ENCODE data around the gene UNC50. TPM values are rescaled to one million over a fixed set of nuclear protein-coding genes. Genes with fewer than 3 reads are reported as not detected.

Gene UNC50
- total RNA-seq, 6 donors from 2014 or later, result 28.3 to 65.2 (median 44.6) TPM

DNA sequence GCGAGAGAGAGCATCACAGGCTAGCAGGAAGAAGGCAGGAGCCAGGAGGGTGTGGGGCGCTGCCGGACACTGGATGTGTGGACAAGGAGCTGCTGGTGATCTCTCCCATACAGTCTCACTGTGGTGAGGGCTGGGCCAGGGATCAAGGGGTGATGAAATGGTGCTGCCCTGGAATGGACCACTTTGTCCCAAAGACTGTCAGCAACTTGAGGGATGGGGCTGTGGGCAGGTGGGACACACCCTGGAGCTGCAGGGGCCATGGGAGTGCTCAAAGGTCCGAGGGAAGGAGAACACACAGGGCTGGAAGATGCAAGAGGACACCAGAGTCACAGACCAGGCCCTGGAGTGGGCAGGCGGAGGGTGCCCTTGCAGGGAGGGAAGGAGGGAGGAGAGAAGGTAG, 38.0 kb upstream of the UNC50 start:
- no peak for ATAC-seq (ENCODE audit: low FRiP score in 2 of 2)
- no peak overlapping the region for H3K4me3 ChIP-seq

GRCh38 chr2:98571121-98571701, 37.2 kb upstream of the UNC50 start:
- no peak overlapping the region for H3K27ac ChIP-seq
- no peaks in the 10 kb centered on the region for H3K27me3 ChIP-seq
- no peak overlapping the region for H3K4me3 ChIP-seq
- H3K36me3 ChIP-seq, result peaks cover 9 to 89% (median 64%) of the 10 kb centered on the region in 4 donors
- 91 to 97% methylated on average over 11 to 13 of the region's 13 CpGs for WGBS, 2 donors
- H3K9me3 ChIP-seq, result no peaks in the 10 kb centered on the region
- H3K4me1 ChIP-seq, result no peaks in the 10 kb centered on the region
- TF ChIP-seq, protein P1, sequence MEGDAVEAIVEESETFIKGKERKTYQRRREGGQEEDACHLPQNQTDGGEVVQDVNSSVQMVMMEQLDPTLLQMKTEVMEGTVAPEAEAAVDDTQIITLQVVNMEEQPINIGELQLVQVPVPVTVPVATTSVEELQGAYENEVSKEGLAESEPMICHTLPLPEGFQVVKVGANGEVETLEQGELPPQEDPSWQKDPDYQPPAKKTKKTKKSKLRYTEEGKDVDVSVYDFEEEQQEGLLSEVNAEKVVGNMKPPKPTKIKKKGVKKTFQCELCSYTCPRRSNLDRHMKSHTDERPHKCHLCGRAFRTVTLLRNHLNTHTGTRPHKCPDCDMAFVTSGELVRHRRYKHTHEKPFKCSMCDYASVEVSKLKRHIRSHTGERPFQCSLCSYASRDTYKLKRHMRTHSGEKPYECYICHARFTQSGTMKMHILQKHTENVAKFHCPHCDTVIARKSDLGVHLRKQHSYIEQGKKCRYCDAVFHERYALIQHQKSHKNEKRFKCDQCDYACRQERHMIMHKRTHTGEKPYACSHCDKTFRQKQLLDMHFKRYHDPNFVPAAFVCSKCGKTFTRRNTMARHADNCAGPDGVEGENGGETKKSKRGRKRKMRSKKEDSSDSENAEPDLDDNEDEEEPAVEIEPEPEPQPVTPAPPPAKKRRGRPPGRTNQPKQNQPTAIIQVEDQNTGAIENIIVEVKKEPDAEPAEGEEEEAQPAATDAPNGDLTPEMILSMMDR (IDR thresholded peaks at IDR 0.05), result no peak
- no peak for TF ChIP-seq EP300 (IDR thresholded peaks at IDR 0.05)
- TF ChIP-seq POLR2A (IDR thresholded peaks at IDR 0.05), result no peak
- TF ChIP-seq POLR2AphosphoS5 (IDR thresholded peaks at IDR 0.05), result no peak
- DNase-seq, result no peak
- ATAC-seq (ENCODE audit: low FRiP score in 2 of 2), result no peak

More for the DNA sequence above, 38.0 kb upstream of the UNC50 start:
- Histone ChIP-seq H3K9me3 (no peaks in the 10 kb centered on the region), H3K36me3 (peaks cover 9 to 92% (median 69%) of the 10 kb centered on the region in 4 donors), H3K27ac (no peak overlapping the region), H3K4me1 (no peaks in the 10 kb centered on the region), H3K27me3 (no peaks in the 10 kb centered on the region)
- no peak for DNase-seq
- TF ChIP-seq, protein P1 (IDR thresholded peaks at IDR 0.05), result no peak
- no peak for TF ChIP-seq EP300 (IDR thresholded peaks at IDR 0.05)
- TF ChIP-seq POLR2A (IDR thresholded peaks at IDR 0.05), result no peak
- no peak for TF ChIP-seq POLR2AphosphoS5 (IDR thresholded peaks at IDR 0.05)
- 89 to 97% methylated on average over 5 of the region's 5 CpGs for WGBS, 2 donors

- H3K27me3 ChIP-seq, result no peaks in the 10 kb centered on the region
- TF ChIP-seq POLR2AphosphoS5 (IDR thresholded peaks at IDR 0.05) (no peak), EP300 (IDR thresholded peaks at IDR 0.05) (no peak)
- TF ChIP-seq, protein P1 (IDR thresholded peaks at IDR 0.05), result no peak
- no peak for ATAC-seq (ENCODE audit: low FRiP score in 2 of 2)
- H3K4me1 ChIP-seq, result no peaks in the 10 kb centered on the region
- 96 to 97% methylated on average over 9 of the region's 9 CpGs for WGBS, 2 donors
- no peak overlapping the region for H3K4me3 ChIP-seq
- DNase-seq, result no peak
- H3K27ac ChIP-seq, result no peak overlapping the region
- peaks cover 9 to 84% (median 61%) of the 10 kb centered on the region in 4 donors for H3K36me3 ChIP-seq
- H3K9me3 ChIP-seq, result no peaks in the 10 kb centered on the region
Measured at GRCh38 chr2:98571796-98572195, 36.6 kb upstream of the UNC50 start.

- 89 to 91% methylated on average over 5 of the region's 5 CpGs for WGBS, 2 donors
- Histone ChIP-seq H3K4me1 (no peaks in the 10 kb centered on the region), H3K9me3 (no peaks in the 10 kb centered on the region), H3K36me3 (peaks cover 9 to 84% (median 62%) of the 10 kb centered on the region in 4 donors), H3K27me3 (no peaks in the 10 kb centered on the region), H3K27ac (no peak overlapping the region), H3K4me3 (no peak overlapping the region)
- DNase-seq (no peak), ATAC-seq (ENCODE audit: low FRiP score in 2 of 2) (no peak)
- TF ChIP-seq POLR2AphosphoS5 (IDR thresholded peaks at IDR 0.05) (no peak), EP300 (IDR thresholded peaks at IDR 0.05) (no peak), POLR2A (IDR thresholded peaks at IDR 0.05) (no peak)
- TF ChIP-seq, protein P1 (IDR thresholded peaks at IDR 0.05), result no peak
Measured at GRCh38 chr2:98572211-98572610, 36.2 kb upstream of the UNC50 start.

DNA sequence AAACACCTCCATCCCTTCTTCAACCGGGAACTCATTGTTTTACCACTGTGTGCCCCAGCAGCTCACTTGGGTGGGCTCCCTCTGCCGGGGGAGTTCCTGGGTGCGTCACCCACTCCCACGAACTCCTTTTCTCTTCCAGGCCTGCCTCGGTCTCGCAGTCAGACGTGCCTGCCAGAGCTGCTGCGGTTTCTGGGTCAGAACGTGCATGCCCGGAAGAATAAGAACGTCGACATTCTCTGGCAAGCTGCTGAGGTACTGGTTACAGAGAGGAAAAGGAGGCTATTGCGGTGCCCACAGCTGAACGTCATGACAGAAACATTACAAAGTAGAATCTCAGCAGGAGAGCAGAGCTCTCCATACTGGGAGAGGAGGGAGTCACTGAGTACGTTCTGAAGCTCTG, 35.7 kb upstream of the UNC50 start:
- Histone ChIP-seq H3K4me3 (no peak overlapping the region), H3K27ac (no peak overlapping the region), H3K27me3 (no peaks in the 10 kb centered on the region), H3K9me3 (no peaks in the 10 kb centered on the region), H3K4me1 (no peaks in the 10 kb centered on the region), H3K36me3 (peaks cover 7 to 84% (median 63%) of the 10 kb centered on the region in 4 donors)
- DNase-seq, result no peak
- no peak for ATAC-seq (ENCODE audit: low FRiP score in 2 of 2)
- TF ChIP-seq POLR2AphosphoS5 (IDR thresholded peaks at IDR 0.05), result no peak
- TF ChIP-seq EP300 (IDR thresholded peaks at IDR 0.05), result no peak
- TF ChIP-seq, protein P1 (IDR thresholded peaks at IDR 0.05), result no peak
- no peak for TF ChIP-seq POLR2A (IDR thresholded peaks at IDR 0.05)
- 95 to 96% methylated on average over 15 of the region's 15 CpGs for WGBS, 2 donors
